ENCODE results near the gene PHACTR1. TPM values are rescaled to one million over a fixed set of nuclear protein-coding genes. Genes with fewer than 3 reads are reported as not detected.

Gene PHACTR1
- polyA plus RNA-seq = 2.1 and 11.9 TPM in 2 replicates

DNA sequence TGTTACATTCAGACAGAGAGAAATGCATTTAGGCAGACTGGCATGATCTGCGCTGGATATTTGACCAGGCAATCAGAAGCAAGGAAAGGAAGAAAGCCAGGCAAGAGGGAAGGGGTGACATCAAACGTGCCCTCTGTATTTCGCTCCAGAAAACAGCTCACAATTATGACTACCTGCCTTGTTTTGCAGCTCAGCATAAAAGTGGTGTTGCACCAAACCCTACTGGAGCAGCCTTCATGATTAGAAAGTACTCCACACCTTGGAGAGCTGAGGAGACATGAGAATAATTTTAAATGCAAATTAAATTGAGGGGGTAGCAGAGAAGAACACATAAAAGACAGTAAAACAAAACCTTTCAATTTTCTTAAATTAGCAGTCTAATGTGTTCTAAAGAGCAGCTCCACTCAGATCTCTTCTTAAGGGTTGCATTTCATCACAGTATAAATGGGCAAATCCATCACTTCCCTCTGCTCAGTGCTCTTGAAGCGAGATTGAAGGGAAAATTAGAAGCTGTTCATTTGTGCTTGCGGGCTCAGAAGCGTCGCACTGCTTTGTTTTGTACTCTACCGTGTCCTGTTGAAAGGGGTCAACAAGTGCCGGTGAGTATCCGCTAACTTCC, at the start of gene PHACTR1:
TSS of gene PHACTR1 (plus strand) at position 470 of the 619 bp plus-strand sequence.

DNA sequence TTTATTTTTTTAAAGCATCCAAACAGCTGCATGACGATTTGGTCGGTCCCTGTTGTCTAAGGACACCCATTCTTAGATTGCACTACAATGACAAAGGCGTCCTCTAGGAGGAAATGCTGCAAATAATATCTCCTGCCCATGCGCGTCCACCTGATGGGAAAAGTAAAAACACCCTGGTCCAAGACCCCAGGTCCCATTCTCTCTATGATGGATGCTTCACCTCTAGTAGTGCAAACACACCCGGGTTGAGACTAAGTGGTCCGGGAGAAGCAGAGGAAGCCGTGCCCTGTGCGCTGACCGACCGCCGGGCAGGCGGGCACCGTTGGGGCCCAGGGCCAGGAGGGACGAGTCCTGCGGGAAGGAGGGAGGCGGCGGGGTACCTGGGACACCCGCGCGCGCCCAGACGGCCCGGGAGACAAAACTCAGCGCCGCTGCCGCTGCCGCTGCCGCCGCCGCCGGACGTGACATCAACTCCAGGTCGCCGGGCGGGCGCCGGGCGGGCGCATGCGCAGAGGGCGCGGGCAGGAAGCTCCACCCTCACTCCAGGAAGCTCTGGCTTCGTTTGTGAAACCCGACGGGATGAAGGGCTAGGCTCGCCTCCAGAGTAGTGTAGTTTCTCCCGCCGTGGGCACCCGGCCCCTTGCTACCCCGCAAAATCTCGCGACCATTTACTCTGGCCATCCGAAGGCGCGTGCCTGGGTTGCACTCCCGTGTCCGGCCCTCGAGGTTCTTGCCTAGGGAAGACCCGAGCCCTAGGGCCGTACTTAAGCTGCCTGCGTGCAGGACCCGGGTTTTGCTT, 611.7 kb downstream of the PHACTR1 start, which contains the start of gene TBC1D7:
TSS of gene TBC1D7 (minus strand) at position 462 of the 799 bp plus-strand sequence. CDS start 1,639 bp downstream, outside the sequence.

All from Purkinje cell (primary cell).